Kidney epithelial cell (primary cell): Measurements from ENCODE around the gene COG7. TPM values are rescaled to one million over a fixed set of nuclear protein-coding genes. Genes with fewer than 3 reads are reported as not detected.
A peak's percentile ranks its signal among the peaks of the same experiment; 100 is the strongest.

Source experiments
- DNase-seq: peaks from one replicate; pipeline ENCODE4 v3.0.0-alpha.2; 2010; ENCODE audit warnings: low read depth
- H3K27me3 ChIP-seq: 2 replicates; pipeline ENCODE4 v1.6.0; 2011; ENCODE audit warnings: low read length; ENCODE audit not compliant: control insufficient read depth, insufficient read depth
- H3K36me3 ChIP-seq: 2 replicates; pipeline ENCODE4 v1.5.1; 2011; ENCODE audit warnings: low read length; ENCODE audit not compliant: control insufficient read depth, insufficient read depth
- H3K4me3 ChIP-seq: 2 replicates; pipeline ENCODE4 v1.5.1; 2011; ENCODE audit warnings: low read depth, mild to moderate bottlenecking, control low read depth, low read length
- CTCF ChIP-seq: IDR thresholded peaks from 2 replicates; pipeline ENCODE4 v1.5.1; 2011; ENCODE audit warnings: mild to moderate bottlenecking, moderate library complexity, low read length, control low read depth, inconsistent platforms; ENCODE audit not compliant: insufficient read depth, poor library complexity, severe bottlenecking
- total RNA-seq: library from RNA; depleted of rRNA; stranded (reverse); fragments of >200 nt; gene quantifications from 2 replicates; pipeline ENCODE4 v1.2.3, GENCODE V29; 2015

Gene COG7
- total RNA-seq, 1 donor from 2014 or later = 13.6 TPM

- H3K4me3 ChIP-seq = no peak overlapping the region
- no peak for TF ChIP-seq CTCF
- H3K36me3 ChIP-seq = no peaks in the 10 kb centered on the region
- no peak for DNase-seq
- no peaks in the 10 kb centered on the region for H3K27me3 ChIP-seq
Observed at GRCh38 chr16:23432176-23433128, 20.5 kb downstream of the COG7 start.

GRCh38 chr16:23428351-23428750, 24.6 kb downstream of the COG7 start:
- H3K36me3 ChIP-seq = no peaks in the 10 kb centered on the region
- H3K27me3 ChIP-seq = no peaks in the 10 kb centered on the region
- no peak for TF ChIP-seq CTCF
- no peak for DNase-seq
- H3K4me3 ChIP-seq = no peak overlapping the region

- no peak for TF ChIP-seq CTCF
- H3K27me3 ChIP-seq = no peaks in the 10 kb centered on the region
- DNase-seq = peak; percentile 34
- H3K4me3 ChIP-seq = no peak overlapping the region
- H3K36me3 ChIP-seq = no peaks in the 10 kb centered on the region
Observed at GRCh38 chr16:23424292-23424958, 28.6 kb downstream of the COG7 start.

- Histone ChIP-seq H3K4me3 (no peak overlapping the region), H3K36me3 (no peaks in the 10 kb centered on the region), H3K27me3 (no peaks in the 10 kb centered on the region)
- no peak for TF ChIP-seq CTCF
- DNase-seq = peak; percentile 75
Observed at GRCh38 chr16:23423496-23424049, 29.4 kb downstream of the COG7 start.

GRCh38 chr16:23420011-23420410, 33.0 kb downstream of the COG7 start:
- DNase-seq = no peak
- Histone ChIP-seq H3K4me3 (no peak overlapping the region), H3K36me3 (no peaks in the 10 kb centered on the region), H3K27me3 (no peaks in the 10 kb centered on the region)
- no peak for TF ChIP-seq CTCF
